Esophagus (tissue), 2 donors: ENCODE measurements around the gene NECTIN1. TPM values are rescaled to one million over a fixed set of nuclear protein-coding genes. Genes with fewer than 3 reads are reported as not detected.

Source experiments
- H3K27ac ChIP-seq, 2 donors: one replicate each; pipeline ENCODE4 v1.5.1; 2013; ENCODE audit warnings: low read depth in 2 of 2, mild to moderate bottlenecking in 2 of 2, inconsistent platforms in 1 of 2, low read length in 1 of 2, moderate library complexity in 1 of 2
- H3K27me3 ChIP-seq, 2 donors: one replicate each; pipeline ENCODE4 v1.6.1; 2013; ENCODE audit warnings: low read length in 2 of 2, control low read depth in 1 of 2, mild to moderate bottlenecking in 1 of 2; ENCODE audit not compliant: insufficient read depth in 2 of 2, control insufficient read depth in 1 of 2
- H3K36me3 ChIP-seq, 2 donors: one replicate each; pipeline ENCODE4 v1.6.1; 2013; ENCODE audit warnings: low read length in 1 of 2; ENCODE audit not compliant: control insufficient read depth in 2 of 2, insufficient read depth in 2 of 2
- H3K4me1 ChIP-seq, 2 donors: one replicate each; pipeline ENCODE4 v1.6.1; 2013; ENCODE audit warnings: low read length in 1 of 2; ENCODE audit not compliant: control insufficient read depth in 2 of 2, insufficient read depth in 2 of 2
- H3K4me3 ChIP-seq, 2 donors: one replicate each; pipeline ENCODE4 v1.5.1; 2013; ENCODE audit warnings: low read length in 2 of 2, mild to moderate bottlenecking in 2 of 2, low read depth in 1 of 2, moderate library complexity in 1 of 2
- H3K9me3 ChIP-seq, 2 donors: one replicate each; pipeline ENCODE4 v1.6.1; 2013; ENCODE audit warnings: mild to moderate bottlenecking in 2 of 2, low read depth in 1 of 2, low read length in 1 of 2, moderate library complexity in 1 of 2; ENCODE audit not compliant: control insufficient read depth in 2 of 2, insufficient read depth in 1 of 2
- WGBS, 2 donors: extraction: QIAGEN DNeasy Blood & Tissue Kit; methylation state at CpG; one replicate each; pipeline ENCODE4 v1.1.7; 2013; 5-methylcytosine and 5-hydroxymethylcytosine counted together
- polyA plus RNA-seq, 2 donors: library from polyadenylated mRNA; stranded (reverse); fragments of 200-250 nt; gene quantifications; one replicate each; pipeline ENCODE4 v1.2.3, GENCODE V29; 2013
- donor health status: healthy with polysubstance abuse.
- donor health status: Bipolar disorder and iron deficiency.

NECTIN1 gene
- polyA plus RNA-seq, 2 donors: 79.6 to 89.9 TPM

DNA sequence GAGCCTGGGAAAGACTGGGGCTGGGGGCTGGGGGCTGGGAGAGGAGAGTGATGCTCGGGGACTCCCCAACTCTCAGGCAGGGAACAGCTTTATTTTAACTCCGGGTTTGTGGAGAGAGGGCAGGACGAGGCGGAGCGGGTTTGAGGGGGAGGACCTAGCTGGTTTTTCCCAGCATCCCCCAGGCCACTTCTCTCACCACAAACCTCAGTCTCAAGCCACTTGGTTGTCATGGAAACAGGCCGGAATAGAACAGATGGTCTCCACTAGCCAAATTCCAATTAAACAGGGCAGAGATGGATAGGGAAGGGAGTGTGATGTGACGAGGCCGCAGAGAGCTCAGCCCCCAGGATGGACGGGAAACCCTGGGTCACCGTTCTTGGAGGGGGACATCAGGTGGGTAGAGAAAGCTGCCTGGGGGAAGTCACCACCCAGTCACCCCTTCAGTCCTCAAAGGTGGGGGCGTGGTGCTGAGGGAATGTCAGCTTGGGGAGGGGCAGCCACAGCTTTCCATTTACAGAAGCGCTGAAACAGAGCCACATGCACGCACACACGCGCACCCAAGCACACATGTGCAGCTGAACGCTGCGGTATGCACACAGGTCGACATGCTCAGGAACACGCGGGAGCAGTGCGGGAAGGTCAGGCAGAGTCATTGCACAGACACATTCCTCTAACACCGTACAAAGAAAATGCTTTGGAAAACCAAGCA lies 19.2 kb downstream of the NECTIN1 start:
- Histone ChIP-seq H3K4me3 (no peak overlapping the region), H3K4me1 (peaks cover 2 to 34% of the 10 kb centered on the region in 2 donors), H3K36me3 (peaks cover 0 to 9% of the 10 kb centered on the region in 2 donors), H3K9me3 (no peaks in the 10 kb centered on the region), H3K27me3 (no peaks in the 10 kb centered on the region), H3K27ac (peak overlapping the region in 1 of 2 donors; percentile 11)
- WGBS, 2 donors: 47 to 57% methylated on average over 21 to 22 of the region's 22 CpGs

DNA sequence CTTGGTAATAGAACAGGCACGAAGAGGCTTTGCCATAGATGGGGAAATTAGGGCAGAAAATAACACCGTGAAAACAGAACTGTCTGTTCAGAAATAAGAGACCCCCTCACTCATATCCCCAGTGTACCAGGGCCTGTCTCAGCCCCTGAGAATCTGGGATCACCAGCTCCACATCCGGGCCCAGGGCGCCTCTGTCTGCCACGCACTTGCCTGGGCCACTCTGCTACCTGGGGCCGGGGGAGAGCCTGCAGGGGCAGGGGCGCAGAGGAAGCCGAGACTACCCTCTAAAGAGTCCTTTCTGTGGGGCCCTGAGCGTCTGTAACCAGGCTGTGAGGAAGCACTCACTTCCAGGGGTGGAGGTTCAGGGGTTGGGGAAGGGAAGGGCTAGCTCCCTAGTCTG lies 19.8 kb downstream of the NECTIN1 start:
- WGBS, 2 donors: 68 to 71% methylated on average over 9 of the region's 9 CpGs
- Histone ChIP-seq H3K27ac (peak overlapping the region in 1 of 2 donors; percentile 11), H3K4me1 (peaks cover 0 to 29% of the 10 kb centered on the region in 2 donors), H3K27me3 (no peaks in the 10 kb centered on the region), H3K9me3 (no peaks in the 10 kb centered on the region), H3K4me3 (no peak overlapping the region), H3K36me3 (peaks cover 0 to 12% of the 10 kb centered on the region in 2 donors)

DNA sequence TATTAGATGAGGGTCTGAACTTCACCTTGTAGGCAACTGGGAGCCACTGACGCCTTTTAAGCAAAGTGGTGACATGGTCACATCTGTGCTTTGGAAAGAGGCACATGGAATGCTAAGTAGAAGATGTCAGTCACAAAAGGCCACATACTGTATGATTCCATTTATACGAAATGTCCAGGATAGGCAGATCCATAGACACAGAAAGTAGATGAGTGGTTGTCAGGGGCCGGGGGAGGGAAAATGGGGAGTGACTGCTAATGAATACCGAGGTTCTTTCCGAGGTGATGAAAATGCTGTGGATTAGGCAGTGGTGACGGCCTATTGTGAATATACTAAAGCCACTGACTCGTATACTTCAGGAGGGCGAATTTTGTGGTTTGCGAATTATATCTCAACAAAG lies 20.6 kb downstream of the NECTIN1 start:
- Histone ChIP-seq H3K4me3 (no peak overlapping the region), H3K4me1 (peaks cover 2 to 27% of the 10 kb centered on the region in 2 donors), H3K9me3 (no peaks in the 10 kb centered on the region), H3K27me3 (no peaks in the 10 kb centered on the region), H3K27ac (peak overlapping the region in 1 of 2 donors; percentile 28), H3K36me3 (peaks cover 0 to 12% of the 10 kb centered on the region in 2 donors)
- WGBS, 2 donors: 64 to 69% methylated on average over 9 of the region's 9 CpGs

DNA sequence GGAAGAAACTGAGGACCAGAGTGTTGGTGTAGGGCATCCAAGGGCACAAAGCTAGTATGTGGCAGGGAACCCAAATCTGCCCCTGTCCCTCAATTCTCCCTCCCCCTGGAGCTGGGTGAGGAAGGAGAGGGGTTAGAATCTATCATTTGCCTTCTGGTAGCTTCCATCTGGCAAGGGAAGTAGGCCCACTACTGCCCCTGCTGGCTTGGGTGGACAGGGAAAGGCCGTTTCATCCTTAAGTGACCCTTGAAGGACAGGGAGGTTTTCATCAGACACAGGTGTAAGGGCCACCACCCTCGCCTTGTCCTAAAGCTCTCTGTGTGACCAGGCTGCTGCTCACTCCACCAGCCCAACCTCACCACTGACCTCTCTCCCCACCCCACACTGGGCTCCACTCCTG lies 22.1 kb downstream of the NECTIN1 start:
- Histone ChIP-seq H3K27ac (peak overlapping the region in 1 of 2 donors; percentile 58), H3K4me3 (no peak overlapping the region), H3K27me3 (no peaks in the 10 kb centered on the region), H3K9me3 (no peaks in the 10 kb centered on the region), H3K36me3 (peaks cover 0 to 12% of the 10 kb centered on the region in 2 donors), H3K4me1 (peaks cover 2 to 29% of the 10 kb centered on the region in 2 donors)
- WGBS, 2 donors: 55 to 72% methylated on average over 2 of the region's 2 CpGs

DNA sequence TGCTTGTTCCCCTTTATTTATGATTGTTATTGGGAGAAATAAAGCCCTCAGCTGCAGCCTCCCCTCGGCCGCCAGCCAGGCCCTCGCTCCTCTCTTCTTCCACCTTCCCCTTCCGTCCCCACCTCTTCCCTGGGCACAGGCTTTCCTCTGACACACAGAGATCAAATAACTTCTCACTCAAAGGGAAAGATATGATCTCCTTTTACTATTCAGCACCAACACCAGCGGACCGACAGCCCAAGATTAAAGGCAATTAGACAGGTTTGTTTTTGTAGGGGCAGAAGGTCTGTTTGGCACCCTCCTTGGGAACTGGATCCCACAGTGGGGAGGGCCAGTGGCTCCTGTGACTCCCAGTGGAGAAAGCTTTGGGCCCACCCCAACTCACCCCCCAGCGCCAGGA lies 23.0 kb downstream of the NECTIN1 start:
- H3K4me1 ChIP-seq: peaks cover 2 to 29% of the 10 kb centered on the region in 2 donors
- H3K27ac ChIP-seq: no peak overlapping the region
- 69 to 70% methylated on average over 7 of the region's 7 CpGs for WGBS, 2 donors

DNA sequence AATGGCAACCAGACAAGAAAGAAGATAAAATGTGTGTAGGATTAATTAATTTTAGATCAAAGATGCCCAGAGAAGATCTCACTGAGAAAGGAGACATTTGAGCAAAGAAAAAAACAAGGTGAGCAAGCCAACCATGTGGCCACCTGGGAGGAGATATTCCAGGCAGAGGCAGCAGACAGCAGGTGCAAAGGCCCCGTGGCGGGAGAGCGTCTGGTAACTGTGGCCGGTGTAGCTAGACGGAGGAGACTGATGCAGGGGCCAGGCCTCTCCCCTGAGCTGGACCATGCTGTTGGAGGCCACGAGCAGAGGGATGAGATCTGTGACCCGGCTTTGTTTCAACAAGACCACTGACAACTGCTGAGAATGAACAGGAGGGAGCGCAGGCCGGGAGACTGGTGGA lies 23.6 kb downstream of the NECTIN1 start:
- Histone ChIP-seq H3K27me3 (no peaks in the 10 kb centered on the region), H3K4me1 (peaks cover 2 to 29% of the 10 kb centered on the region in 2 donors), H3K9me3 (no peaks in the 10 kb centered on the region), H3K36me3 (peaks cover 0 to 9% of the 10 kb centered on the region in 2 donors), H3K27ac (no peak overlapping the region), H3K4me3 (no peak overlapping the region)
- 80 to 95% methylated on average over 9 of the region's 9 CpGs for WGBS, 2 donors

More for the DNA sequence above, 23.0 kb downstream of the NECTIN1 start:
- H3K9me3 ChIP-seq: no peaks in the 10 kb centered on the region
- no peak overlapping the region for H3K4me3 ChIP-seq
- peaks cover 0 to 9% of the 10 kb centered on the region in 2 donors for H3K36me3 ChIP-seq
- H3K27me3 ChIP-seq: no peaks in the 10 kb centered on the region

DNA sequence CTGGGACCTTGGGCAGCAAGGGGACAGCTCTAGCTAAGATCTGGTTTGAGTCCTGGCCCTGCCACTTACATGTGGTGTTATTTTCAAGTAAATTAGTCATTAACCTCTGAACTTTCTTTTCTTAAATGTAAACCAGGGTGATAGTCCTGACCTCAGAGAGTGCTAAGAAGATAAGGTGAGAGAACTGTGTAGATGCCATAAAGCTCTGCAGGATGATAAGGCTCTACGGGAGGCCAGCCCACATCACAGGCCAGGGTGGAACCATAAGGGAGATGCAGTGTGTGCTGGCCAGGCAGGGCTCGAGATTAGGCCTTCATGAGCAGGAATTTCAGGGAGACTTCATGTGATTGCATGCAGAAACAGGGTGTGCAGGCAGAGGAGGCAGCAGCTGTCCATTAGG lies 24.2 kb downstream of the NECTIN1 start:
- Histone ChIP-seq H3K9me3 (no peaks in the 10 kb centered on the region), H3K36me3 (peaks cover 0 to 7% of the 10 kb centered on the region in 2 donors), H3K27ac (peak overlapping the region in 1 of 2 donors; percentile 34), H3K27me3 (no peaks in the 10 kb centered on the region), H3K4me1 (peaks cover 2 to 32% of the 10 kb centered on the region in 2 donors), H3K4me3 (no peak overlapping the region)
- 45 to 67% methylated on average over 2 of the region's 2 CpGs for WGBS, 2 donors

DNA sequence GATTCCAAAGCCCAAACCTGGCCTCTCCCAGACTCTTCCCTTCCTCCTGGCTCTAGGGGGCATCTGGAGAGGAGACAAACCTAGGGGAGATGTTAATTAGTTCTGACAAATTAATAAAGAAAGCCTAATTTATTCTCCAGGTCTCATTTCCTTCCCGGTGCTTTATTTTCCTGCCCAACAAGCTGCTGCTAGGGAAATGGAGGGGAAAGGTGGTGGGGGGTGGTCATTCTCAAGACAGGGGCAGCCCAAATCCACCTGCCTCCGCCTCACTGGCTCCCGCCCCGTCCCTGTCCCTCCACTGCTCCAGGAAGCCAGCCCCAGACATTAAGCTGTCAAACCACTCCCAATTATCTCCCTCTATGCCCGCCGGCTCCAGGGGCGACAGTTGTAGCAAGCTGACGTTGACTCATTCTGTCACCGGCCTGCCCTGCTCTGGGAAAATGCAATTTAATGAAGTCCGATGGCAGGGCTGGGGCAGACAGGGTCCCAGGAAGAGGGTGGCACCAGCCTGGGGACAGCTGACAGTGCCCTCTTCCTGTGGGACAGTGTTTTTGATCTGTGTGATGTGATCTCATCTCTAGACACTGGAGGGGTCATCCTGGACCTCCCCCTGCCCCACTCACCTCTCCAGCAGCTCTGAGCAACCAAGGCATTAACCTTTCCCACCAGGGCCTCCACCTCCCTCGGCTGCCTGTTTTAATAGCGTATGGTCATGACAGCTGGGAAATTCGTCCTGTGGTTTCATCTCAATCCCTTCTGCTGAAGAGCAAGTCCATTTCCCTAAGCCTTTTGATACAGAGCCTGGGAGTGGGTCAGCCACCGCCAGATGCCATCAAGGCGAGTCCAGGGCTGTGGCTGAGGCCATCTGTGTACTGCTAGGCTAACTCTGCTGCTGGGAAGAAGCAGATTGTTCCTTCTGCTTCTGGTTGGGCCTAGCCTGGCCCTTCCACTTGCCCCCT lies 27.1 kb downstream of the NECTIN1 start:
- Histone ChIP-seq H3K27me3 (no peaks in the 10 kb centered on the region), H3K9me3 (no peaks in the 10 kb centered on the region), H3K4me1 (peaks cover 5 to 41% of the 10 kb centered on the region in 2 donors), H3K27ac (peak overlapping the region; percentile 97 to 99), H3K36me3 (peaks cover 0 to 5% of the 10 kb centered on the region in 2 donors), H3K4me3 (no peak overlapping the region)
- WGBS, 2 donors: 56 to 64% methylated on average over 15 of the region's 15 CpGs

DNA sequence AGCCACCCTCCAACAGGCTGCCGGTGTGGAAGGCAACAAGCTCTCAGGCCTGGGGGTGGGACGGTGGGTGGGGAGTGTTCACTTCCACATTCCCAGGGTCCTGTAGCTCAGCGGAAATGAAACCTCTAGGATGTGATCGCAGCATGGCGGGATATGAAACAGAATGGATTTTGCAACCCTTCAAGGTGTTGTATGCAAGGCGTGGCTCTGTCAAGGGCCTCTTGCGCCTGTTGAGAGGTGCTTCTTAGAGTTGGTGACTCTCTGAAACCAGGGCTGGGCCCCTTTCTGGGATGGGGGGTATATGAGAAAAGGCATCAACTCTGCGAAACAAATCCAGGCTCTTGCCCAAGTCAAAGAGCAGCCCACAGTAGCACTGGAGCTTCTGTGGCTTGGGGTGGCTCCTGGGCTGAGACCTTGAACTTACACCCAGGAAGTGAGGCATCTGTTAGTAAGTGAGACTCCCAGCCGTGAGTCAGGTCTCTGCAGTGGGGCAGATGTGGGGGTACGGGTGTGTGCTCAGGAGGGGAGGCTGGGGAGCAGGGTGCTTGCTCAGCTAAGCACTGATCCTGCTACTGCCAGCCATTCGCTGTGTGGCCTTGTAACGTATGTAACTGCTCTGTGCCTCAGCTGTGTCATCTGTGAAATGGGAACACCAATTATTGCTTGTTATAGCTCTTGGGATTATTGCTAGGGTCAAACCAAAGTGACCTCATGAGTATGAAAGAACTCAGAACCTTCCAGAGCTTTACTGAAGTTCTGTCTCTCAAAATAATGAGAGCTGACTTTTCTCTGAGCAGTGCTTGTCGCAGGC lies 28.3 kb downstream of the NECTIN1 start:
- no peaks in the 10 kb centered on the region for H3K27me3 ChIP-seq
- WGBS, 2 donors: 73 to 76% methylated on average over 13 of the region's 13 CpGs
- no peak overlapping the region for H3K4me3 ChIP-seq
- no peaks in the 10 kb centered on the region for H3K9me3 ChIP-seq
- H3K36me3 ChIP-seq: peaks cover 0 to 5% of the 10 kb centered on the region in 2 donors
- H3K27ac ChIP-seq: peak overlapping the region; percentile 97 to 99
- peaks cover 5 to 39% of the 10 kb centered on the region in 2 donors for H3K4me1 ChIP-seq
